ENCODE measurements around the gene UCK2. TPM values are rescaled to one million over a fixed set of nuclear protein-coding genes. Genes with fewer than 3 reads are reported as not detected.

The UCK2 gene
- total RNA-seq, 1 donor from 2014 or later, result 44.2 TPM

- H3K4me3 Mint-ChIP-seq (ENCODE audit: unreplicated experiment), result no peak overlapping the region
- DNase-seq (ENCODE audit: low spot score), result no peak
- H3K27ac Mint-ChIP-seq (ENCODE audit: unreplicated experiment), result peak overlapping the region; percentile 95
- no peaks in the 10 kb centered on the region for H3K9me3 Mint-ChIP-seq (ENCODE audit: low read depth)
- H3K36me3 Mint-ChIP-seq (ENCODE audit: low read depth), result peaks cover 14% of the 10 kb centered on the region
- H3K4me1 Mint-ChIP-seq (ENCODE audit: low read depth), result peaks cover 64% of the 10 kb centered on the region
- no peak for TF ChIP-seq CTCF (IDR thresholded peaks at IDR 0.05)
- H3K27me3 Mint-ChIP-seq (ENCODE audit: low read depth), result no peaks in the 10 kb centered on the region
These were observed 63.9 kb downstream of the UCK2 start for GRCh38 chr1:165891111-165891860.

GRCh38 chr1:165892935-165893334 lies 65.5 kb downstream of the UCK2 start:
- DNase-seq (ENCODE audit: low spot score), result no peak
- Mint-ChIP-seq H3K27ac (ENCODE audit: unreplicated experiment) (peak overlapping the region; percentile 62), H3K4me3 (ENCODE audit: unreplicated experiment) (no peak overlapping the region), H3K27me3 (ENCODE audit: low read depth) (no peaks in the 10 kb centered on the region), H3K4me1 (ENCODE audit: low read depth) (peaks cover 78% of the 10 kb centered on the region), H3K9me3 (ENCODE audit: low read depth) (no peaks in the 10 kb centered on the region), H3K36me3 (ENCODE audit: low read depth) (peaks cover 14% of the 10 kb centered on the region)
- no peak for TF ChIP-seq CTCF (IDR thresholded peaks at IDR 0.05)

- H3K36me3 Mint-ChIP-seq (ENCODE audit: low read depth), result peaks cover 14% of the 10 kb centered on the region
- H3K4me3 Mint-ChIP-seq (ENCODE audit: unreplicated experiment), result no peak overlapping the region
- no peaks in the 10 kb centered on the region for H3K9me3 Mint-ChIP-seq (ENCODE audit: low read depth)
- peaks cover 84% of the 10 kb centered on the region for H3K4me1 Mint-ChIP-seq (ENCODE audit: low read depth)
- no peak for DNase-seq (ENCODE audit: low spot score)
- no peak for TF ChIP-seq CTCF (IDR thresholded peaks at IDR 0.05)
- H3K27me3 Mint-ChIP-seq (ENCODE audit: low read depth), result no peaks in the 10 kb centered on the region
- no peak overlapping the region for H3K27ac Mint-ChIP-seq (ENCODE audit: unreplicated experiment)
These were observed 66.1 kb downstream of the UCK2 start for GRCh38 chr1:165893507-165893906.

GRCh38 chr1:165894591-165894990 lies 67.2 kb downstream of the UCK2 start:
- Mint-ChIP-seq H3K36me3 (ENCODE audit: low read depth) (peaks cover 14% of the 10 kb centered on the region), H3K4me3 (ENCODE audit: unreplicated experiment) (no peak overlapping the region), H3K27me3 (ENCODE audit: low read depth) (no peaks in the 10 kb centered on the region), H3K27ac (ENCODE audit: unreplicated experiment) (peak overlapping the region; percentile 71), H3K4me1 (ENCODE audit: low read depth) (peaks cover 89% of the 10 kb centered on the region), H3K9me3 (ENCODE audit: low read depth) (no peaks in the 10 kb centered on the region)
- TF ChIP-seq CTCF (IDR thresholded peaks at IDR 0.05), result peak; percentile 57
- DNase-seq (ENCODE audit: low spot score), result no peak

GRCh38 chr1:165895451-165895871 lies 68.0 kb downstream of the UCK2 start:
- H3K4me3 Mint-ChIP-seq (ENCODE audit: unreplicated experiment), result peak overlapping the region; percentile 35
- H3K27ac Mint-ChIP-seq (ENCODE audit: unreplicated experiment), result peak overlapping the region; percentile 98
- no peaks in the 10 kb centered on the region for H3K27me3 Mint-ChIP-seq (ENCODE audit: low read depth)
- H3K4me1 Mint-ChIP-seq (ENCODE audit: low read depth), result peaks cover 90% of the 10 kb centered on the region
- DNase-seq (ENCODE audit: low spot score), result no peak
- H3K36me3 Mint-ChIP-seq (ENCODE audit: low read depth), result peaks cover 14% of the 10 kb centered on the region
- H3K9me3 Mint-ChIP-seq (ENCODE audit: low read depth), result no peaks in the 10 kb centered on the region
- no peak for TF ChIP-seq CTCF (IDR thresholded peaks at IDR 0.05)

Measured in chondrocyte (in vitro differentiated cells).